Measurements from ENCODE around the gene RSPO4.

Gene RSPO4

DNA sequence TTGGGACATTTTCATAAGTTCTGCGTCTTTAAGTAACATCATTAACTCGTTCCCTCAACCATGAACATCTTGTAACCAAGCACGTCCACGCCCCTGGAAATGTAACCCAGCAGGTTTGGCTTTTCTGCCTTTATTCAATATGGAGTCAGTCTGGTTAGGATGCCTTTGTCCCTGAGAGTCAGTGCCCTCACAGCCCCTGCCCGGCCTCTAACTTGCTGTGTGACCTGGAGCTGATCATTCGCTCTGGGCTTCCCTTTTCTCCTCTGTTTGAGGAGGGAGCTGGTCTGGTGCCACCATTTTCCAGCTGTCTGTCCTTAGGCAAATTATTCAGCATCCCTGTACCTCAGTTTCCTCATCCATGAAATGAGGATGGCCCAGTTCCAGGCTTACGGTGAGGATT, 59.5 kb downstream of the RSPO4 start:
- DNase-seq (ENCODE audit: low spot score), result no peak

DNA sequence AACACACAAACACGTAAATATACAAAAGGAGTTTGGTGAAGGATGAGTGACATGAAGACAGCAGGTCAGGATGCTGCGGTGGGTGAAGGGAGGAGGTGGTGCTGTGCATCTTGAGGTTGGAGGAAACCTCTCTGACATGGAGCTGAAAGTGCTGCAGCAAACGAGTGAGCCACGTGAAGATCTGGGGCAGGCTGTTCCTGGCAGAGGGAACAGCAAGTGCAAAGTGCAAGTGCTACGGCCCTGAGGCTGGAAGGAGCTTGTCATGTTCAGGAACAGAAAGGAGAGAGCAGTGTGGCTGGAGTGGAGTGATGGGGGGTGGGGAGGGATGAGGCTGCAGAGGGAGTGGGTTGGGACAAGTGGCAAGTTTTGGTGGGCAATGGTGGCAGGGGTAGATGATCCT, 61.2 kb downstream of the RSPO4 start:
- DNase-seq (ENCODE audit: low spot score), result no peak

DNA sequence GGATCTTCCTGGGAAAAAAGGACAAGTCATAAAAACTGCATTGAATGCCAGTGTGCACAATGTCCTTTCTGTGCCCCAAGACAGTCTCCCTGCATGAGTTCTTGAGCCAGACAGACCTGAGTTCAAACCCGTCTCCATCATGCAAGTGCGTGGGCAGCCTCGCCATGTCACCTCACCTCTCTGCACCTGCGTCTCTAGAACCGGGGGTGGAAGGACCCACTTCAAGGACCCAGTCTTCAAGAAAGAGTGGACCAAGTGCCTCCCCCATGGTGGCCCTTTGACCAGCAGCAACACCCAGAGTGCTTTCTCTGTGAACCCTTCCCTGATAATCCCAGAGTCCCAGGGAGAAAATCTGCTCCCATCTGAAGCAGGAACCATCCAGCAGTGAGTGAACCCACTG, 62.5 kb downstream of the RSPO4 start:
- DNase-seq (ENCODE audit: low spot score), result no peak

DNA sequence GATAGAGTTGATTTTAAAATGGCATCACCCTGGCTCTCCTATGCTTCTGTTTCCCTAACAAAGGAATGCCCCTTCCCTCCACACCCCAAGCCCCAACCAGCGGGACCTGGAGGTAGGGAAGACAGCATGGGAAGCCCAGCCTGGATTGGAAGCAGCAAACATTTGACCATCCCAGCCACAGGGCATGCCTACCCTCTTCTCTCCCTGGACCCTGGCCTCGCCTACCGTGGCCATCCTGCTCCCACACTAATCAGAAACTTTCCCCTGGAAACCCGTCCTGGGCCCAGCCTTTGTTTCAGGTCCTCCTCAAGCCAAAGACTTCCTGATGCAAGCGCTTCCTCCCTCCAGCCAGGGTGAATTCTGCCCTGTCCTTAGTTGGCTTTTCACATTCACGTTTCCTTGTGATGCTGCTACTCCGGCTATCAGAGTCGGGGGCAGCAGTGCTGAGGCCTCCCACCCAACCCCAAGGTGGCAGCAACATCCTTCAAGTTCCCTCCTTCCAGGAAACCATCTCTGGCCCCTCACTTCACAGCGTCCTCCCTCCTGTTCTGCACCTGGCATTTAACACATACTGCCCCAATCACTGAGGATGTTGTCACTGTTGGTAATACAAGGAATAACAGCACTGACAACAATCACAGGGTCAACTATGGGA, 67.8 kb downstream of the RSPO4 start:
- DNase-seq (ENCODE audit: low spot score), result no peak

DNA sequence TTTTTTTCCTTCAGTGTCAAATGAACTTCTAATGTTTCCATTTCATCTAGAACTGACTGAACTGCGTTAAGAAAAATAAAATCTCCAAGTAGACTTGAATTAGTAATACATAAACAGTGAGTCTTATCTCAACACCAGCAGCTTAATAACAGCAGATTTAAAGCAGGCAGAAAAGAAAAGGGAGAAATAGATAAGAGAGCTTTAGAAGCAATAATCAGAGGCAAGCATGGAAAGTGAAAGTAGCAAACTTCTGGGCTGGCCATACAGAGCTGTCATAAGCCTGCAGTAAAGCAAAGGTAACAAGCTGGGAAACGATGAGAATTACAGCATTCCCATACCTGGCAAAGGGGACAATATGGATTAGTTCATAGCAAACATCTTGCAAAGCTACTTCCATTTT, 69.1 kb downstream of the RSPO4 start:
- no peak for DNase-seq (ENCODE audit: low spot score)

DNA sequence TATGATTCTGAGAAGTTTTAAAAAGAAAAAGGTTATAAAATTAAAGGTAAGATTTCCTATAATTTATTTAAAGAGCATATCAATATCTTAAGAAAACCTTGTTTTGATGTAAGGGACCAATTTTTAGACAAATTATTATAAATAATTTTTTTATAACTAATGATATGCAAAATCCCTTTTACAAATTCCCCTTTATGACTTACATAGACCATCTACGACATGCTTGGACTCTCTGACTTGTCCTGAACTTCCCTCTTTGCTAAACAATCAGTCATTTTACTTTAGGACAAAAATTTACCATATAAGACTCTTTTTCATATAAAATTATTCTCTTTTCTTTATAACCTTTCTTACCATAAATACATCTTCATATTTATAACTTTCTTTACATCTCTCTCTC, 70.7 kb downstream of the RSPO4 start:
- no peak for DNase-seq (ENCODE audit: low spot score)

DNA sequence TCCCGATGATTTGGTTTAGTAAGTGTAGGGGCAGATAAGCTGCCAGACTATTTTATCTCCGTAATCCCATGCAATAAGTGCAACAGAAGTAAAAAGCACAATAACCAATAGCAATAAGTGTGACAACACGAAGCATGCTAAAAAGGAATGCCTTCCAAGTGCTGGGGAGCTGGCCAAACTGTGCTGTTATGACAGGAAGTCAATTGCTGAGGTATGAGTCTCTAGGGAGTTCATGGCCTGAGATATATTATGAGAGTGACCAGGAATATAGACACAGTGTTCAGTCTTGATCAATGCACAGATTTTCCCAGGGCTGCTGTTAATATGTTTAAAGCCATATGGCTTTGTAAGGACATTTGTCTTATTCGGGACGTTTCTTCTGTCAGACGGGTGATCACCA, 75.4 kb downstream of the RSPO4 start:
- DNase-seq (ENCODE audit: low spot score), result no peak

DNA sequence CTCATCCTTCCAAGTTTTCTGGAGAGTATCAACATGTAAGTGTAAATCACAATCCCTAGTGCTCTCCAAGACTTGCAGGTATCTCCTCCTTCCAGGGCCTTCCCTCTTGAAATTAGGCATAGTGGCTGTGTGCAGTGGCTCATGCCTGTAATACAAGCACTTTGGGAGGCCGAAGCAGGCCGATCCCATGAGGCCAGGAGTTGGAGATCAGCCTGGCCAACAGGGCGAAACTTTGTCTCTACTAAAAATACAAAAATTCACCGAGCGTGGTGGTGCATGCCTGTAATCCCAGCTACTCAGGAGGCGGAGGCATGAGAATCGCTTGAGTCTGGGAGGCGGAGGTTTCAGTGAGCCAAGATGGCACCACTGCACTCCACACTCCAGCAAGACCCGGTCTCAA, 76.6 kb downstream of the RSPO4 start:
- no peak for DNase-seq (ENCODE audit: low spot score)

DNA sequence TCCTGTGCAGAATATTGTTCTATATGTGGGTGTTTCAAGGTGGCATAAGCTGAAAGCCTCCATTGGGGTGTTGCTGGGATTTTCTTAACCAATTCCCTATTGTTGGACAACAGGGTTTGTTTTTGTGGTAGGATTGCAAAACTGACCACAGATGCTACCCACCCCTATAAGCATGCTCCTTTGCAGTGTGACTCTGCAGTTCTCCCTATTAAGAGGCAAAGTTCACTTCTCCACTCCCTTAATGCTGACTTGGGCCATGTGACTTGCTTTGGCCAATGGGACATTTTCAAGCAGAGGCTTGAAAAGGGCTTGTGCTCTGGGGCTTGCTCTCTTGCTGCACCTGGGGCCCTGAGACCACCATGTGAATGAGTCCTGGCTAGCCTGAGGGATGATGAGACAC, 77.5 kb downstream of the RSPO4 start:
- no peak for DNase-seq (ENCODE audit: low spot score)

DNA sequence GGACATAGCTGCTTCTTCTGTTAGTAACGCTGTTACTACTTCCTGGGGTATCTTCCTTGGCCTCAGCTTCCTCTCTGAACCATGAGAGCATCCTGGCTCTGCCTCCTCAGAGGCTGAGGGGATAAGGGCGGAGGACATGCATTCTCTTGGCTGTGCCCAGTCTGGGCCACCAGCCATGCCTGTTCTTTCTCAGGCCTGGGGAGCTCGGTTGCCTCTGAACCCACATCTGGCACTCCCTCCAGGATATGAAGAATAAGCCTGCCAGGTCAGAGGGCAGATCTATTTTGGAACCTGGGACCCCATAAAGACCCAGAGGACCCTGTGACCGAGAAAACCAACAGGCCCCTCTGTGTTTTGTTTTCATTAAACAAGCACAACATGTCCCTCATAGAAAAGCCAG, 79.3 kb downstream of the RSPO4 start:
- no peak for DNase-seq (ENCODE audit: low spot score)

DNA sequence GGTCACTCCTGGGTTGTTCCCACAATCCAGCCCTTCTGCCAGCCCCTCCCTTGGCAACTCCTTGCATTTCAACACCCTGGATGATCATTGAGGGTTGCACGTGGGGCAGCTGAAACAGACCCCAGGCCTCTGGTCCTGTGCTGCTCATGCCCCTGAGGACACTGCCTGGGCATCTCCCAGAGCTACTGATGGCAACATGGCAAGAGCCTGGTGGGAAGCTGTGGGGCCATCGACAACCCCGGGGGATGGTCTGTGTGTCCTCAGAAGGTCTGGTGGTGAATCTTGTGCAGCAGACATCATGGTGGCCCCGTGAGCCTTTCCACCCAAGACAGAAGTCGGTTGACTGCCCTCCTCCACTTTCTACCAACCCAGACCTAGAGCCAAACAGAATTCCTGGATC, 81.0 kb downstream of the RSPO4 start:
- DNase-seq (ENCODE audit: low spot score), result no peak

DNA sequence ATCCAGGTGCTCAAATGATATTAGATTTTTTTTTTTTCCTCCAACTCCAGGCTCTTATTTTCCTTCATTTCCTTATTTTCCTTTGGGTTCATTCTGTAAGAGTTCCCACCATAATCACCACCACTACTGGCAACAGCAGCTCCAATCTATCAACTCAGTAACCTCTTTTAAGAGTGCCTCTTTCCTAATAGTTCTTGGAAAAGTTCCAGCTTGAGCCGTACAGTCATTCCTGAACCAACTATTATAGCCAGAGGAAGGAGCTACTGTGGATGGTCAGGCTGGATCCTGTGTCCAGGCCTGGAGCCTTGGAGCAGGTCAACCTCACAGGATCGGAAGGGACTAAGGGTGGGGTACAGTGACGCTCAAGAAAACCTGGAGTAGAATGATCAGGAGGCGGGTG, 81.8 kb downstream of the RSPO4 start:
- DNase-seq (ENCODE audit: low spot score), result no peak

DNA sequence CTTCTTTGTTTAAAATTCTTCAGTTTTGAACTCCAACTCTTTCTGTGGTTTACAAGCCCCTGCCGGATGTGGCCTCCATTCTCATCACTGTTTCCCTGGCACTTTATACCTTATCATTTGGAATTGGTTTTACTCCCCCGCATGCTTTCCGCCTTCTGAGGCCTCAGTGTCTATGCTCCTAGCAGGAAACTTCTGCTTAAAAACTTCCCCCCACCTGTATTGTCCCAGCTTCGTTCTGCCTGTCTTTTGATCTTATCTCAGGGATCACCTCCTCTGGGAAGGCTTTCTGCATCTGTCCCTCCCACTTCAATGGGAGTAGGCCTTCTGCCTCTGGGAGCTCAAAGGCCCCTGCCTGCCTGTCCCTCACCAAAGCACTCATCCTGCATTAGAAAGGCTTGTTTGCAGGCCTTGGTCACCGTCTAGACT, 82.6 kb downstream of the RSPO4 start:
- DNase-seq (ENCODE audit: low spot score), result no peak

DNA sequence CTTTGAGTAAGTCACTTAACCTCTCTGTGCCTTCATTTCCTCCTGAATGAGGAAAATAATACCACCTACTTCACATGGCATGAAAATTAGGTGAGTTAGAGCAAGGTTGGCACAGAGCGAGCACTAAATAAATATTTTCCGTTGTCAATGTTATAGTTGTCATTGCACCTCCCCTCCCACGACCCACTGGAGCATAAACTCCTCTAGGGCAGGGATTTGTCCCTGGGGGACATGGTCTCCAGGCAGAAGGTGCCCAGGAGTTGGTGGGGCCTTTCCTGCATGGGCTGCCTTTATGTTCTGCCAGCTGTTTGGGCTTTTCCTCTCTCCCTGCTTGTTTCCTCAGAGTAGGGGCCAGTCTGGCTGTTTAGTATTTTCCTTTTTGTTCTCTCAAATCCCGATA, 84.7 kb downstream of the RSPO4 start:
- DNase-seq (ENCODE audit: low spot score), result no peak

DNA sequence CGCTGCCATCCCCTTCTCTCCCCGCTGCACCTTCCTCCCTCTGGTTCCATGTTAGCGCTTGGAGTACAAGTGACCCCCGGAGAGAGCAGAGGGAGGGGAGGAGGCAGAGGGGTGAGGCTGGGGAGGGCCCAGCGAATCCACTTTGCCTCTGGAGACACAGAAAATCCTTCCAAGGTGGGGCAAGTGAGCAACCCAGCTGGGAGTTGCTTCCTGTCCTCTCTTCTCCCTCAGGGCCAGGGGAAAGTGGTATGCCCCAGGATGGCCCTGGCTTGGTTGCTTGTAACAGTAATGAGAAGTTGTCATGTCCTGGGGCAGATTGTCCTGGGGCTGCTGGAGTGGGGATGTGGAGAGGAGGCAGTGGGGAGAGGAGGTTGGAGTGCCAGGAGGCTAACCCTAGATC, 85.3 kb downstream of the RSPO4 start:
- no peak for DNase-seq (ENCODE audit: low spot score)

DNA sequence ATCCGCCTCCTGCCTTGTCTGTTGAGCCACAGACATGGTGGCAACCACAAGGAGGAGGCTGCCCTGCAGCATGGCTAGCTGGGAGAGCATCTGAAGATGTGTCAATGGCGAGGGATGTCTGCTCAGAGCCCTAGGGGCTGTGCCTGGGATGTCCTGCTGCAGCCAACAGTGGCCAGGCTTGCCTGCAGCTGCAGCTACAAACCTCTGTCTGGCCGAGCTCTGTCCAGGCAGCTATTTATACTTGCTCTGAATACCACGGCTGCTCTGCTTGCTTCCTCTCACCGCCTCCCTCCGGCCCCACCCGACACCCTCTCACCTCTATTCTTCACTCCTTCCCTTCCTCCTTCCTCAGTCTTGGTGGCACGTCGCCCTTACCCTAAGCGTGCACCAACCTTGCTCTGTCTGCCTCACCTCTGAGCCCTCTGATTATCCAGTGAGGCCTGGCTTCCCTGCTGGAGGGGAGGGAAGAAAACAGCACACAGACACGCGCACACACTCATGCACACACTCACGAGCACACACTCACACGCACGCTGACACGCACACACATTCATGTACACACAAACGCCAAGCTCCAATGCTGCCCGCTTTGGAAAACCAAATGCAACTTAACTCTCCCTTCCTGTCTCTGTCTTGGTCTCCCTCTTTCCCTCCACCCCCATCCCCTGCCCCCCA, 85.8 kb downstream of the RSPO4 start, which contains the start of gene ANGPT4:
Gene ANGPT4 (minus strand): TSS at position 210 of the 675 bp plus-strand sequence. CDS start 120 bp downstream, at position 90.
- no peak for DNase-seq (ENCODE audit: low spot score)

DNA sequence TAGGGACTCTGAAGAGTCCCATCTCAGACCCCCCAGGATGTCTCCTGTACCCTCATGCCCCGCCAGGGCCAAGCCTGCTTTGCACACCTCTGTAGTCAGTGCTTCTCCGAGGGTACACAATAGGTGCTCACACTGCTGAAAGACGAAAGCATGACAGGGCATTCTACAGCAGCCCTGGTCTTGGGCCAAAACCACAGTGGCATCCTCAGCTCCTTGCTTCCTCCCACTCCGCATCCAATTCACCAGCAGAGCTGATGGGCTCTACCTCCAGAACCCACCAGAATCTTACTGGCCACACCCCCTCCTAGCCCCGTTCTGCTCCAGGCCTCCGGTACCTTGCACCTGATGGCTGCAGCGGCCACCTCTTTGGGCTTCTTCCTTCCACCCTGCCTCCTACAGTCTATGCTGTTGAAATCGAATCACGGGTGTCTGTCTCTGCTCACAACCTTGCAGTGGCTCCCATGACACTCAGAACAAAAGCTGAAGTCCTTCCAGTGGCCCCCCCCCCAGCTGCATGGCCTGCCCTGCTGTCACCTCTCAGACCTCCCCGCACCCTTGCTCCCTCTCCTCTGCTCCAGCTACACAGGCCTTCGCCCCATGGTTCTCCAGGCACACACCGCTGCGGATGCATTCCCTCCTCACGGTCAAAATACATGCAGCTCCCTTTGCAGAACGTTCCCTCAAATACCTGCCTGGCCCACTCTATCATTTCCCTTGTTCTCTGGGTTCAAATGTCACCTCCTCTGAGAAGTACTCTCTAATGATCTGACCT, 87.2 kb downstream of the RSPO4 start:
- DNase-seq (ENCODE audit: low spot score), result no peak

DNA sequence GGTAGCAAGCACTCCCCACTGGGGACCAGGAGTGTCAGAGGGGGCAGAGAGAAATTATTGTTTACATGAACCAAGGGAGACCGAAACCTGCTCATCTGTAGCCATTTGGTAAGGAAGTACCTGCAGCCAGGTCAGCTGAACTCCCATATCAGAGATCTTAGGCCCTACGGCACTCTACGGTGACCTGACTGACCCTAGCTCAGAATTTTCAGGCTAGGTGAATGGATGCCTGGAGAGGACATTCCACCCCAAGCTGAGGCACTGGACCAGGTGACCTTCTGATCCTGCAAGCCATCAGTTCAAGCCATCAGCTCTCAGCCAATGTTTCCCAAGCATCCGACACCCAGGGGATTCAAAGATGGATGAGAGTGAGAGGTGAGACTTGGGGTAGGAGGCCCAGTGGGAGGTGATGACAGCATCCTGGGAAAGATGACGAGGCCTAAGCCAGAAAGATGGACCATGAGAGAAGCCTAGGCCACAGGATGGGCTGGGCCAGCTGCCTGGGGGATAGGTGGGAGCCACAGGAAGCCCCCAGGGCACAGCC, 88.7 kb downstream of the RSPO4 start:
- no peak for DNase-seq (ENCODE audit: low spot score)

DNA sequence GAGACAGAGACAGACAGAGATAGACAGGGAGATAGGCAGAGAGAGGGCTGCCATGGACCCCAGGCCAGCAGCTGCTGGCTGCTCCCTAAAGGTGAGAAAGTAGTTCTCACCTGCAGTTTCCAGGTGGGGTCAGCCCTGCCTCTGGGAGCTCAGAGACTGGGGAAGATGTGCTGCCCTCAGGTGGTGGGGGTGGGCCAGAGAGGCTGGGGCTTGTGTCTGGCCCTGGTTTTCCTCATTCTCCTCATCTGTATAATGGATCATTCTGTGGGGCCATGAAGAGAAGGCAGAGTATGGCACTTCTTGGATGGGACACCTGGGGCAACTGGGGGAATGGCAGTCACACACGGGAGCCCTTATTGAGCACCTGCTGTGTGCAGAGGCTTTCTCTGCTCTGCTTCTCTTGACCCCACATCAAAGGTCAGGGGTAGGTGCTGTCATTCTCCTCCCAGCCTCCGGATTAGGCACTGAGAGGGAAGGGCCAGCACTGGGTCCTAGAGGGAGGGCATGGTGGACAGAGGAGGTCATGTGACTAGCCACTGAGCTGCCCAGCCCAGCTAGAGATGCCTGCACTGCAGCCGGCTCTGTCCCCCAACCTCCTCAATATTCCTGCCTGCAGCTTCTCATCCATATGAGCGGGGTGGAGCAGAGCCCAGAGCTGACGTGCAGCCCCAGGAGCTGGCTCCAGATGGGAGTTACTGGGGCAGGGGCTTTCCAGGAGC, 90.1 kb downstream of the RSPO4 start:
- DNase-seq (ENCODE audit: low spot score), result no peak

DNA sequence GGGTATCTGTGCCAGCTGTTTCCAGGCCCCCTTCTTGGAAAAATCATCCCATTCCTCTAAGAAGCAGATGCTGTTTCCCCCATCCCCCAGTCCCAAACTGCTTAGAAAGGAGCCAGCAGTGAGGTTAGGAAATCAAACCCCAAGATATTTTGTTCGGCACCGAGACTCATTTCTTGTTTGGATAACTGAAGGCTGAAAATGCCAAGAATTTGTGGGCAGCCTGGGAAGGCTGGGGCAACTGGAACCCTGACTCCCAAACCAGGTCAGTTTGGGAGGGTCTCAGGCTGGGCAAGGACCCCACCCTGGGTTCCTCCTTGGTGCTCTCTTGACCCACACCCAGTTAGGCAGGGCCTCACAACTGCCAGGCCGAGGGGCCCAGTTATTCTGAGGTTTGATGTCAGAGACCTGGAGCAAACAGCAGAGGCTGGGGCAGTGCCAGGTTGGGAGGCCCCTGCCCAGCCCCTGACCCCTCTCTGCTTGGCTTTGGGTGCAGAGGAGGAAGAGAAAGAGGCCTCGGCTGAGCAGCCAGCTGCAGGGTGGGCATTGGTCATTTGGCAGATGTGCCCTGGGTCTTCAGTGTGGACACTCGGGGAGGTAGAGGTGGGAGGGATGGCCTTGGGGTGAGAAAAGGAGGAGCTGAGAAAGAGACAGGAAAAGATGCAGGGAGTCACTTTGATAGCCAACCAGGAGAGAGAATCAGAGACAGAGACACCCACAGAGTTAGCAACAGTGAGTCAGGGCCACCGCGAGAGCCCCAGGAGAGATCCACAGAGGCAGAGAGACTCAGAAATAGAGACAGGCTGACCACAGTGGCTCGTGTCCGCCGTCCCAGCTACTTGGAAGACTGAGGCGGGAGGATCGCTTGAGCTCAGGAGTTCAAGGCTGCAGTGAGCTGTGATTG, 91.0 kb downstream of the RSPO4 start:
- no peak for DNase-seq (ENCODE audit: low spot score)
